Caco-2 (cell line): Measurements from ENCODE around the gene C1QC. TPM values are rescaled to one million over a fixed set of nuclear protein-coding genes. Genes with fewer than 3 reads are reported as not detected.

Experiments
- BruUV-seq: library from RNA; stranded (reverse); fragments of 400-500 nt; replicated peaks from 2 replicates; lab custom pipeline; 2021; lab: Mats Ljungman, UMichigan
- CTCF ChIA-PET: fragments of 300-600 bp; sonication (Branson Sonifier 250); formaldehyde crosslinking; loops from one replicate; lab custom pipeline; 2022; ENCODE audit warnings: antibody characterized with exemption; lab: Charles Lee
- POLR2A ChIA-PET: fragments of 300-600 bp; sonication (Branson Sonifier 250); formaldehyde crosslinking; loops from one replicate; lab custom pipeline; 2022; ENCODE audit warnings: antibody characterized with exemption; lab: Charles Lee
- DNase-seq, 2 experiments: peaks; one replicate each; pipeline versions ENCODE4 v3.0.0 to v3.0.0-alpha.2; 2020 to 2022
- H3K27me3 ChIP-seq: replicated peaks from 2 replicates; pipeline ENCODE4 v1.6.0; 2011; ENCODE audit warnings: low read length; ENCODE audit not compliant: control insufficient read depth, insufficient read depth
- H3K36me3 ChIP-seq: 2 replicates; pipeline ENCODE4 v1.5.1; 2011; ENCODE audit warnings: low read length; ENCODE audit not compliant: control insufficient read depth, insufficient read depth
- H3K4me1 ChIP-seq: fragments of 250-450 bp; sonication (Bioruptor Pico); 2 replicates; pipeline ENCODE4 v1.5.1; 2020; ENCODE audit warnings: mild to moderate bottlenecking
- H3K4me3 ChIP-seq: 2 replicates; pipeline ENCODE4 v1.5.1; 2011; ENCODE audit warnings: low read depth, mild to moderate bottlenecking, control low read depth, low read length
- H3K9me3 ChIP-seq: fragments of 250-450 bp; sonication (Bioruptor Pico); 2 replicates; pipeline ENCODE4 v1.5.1; 2020; ENCODE audit warnings: mild to moderate bottlenecking, moderate library complexity
- H3K27ac Mint-ChIP-seq: one replicate; pipeline ENCODE4 v1.8.0; 2022; ENCODE audit warnings: mixed read lengths; ENCODE audit not compliant: unreplicated experiment
- H3K27me3 Mint-ChIP-seq: one replicate; pipeline ENCODE4 v1.8.0; 2022; ENCODE audit warnings: mixed read lengths; ENCODE audit not compliant: insufficient read depth, unreplicated experiment
- H3K36me3 Mint-ChIP-seq: one replicate; pipeline ENCODE4 v1.8.0; 2022; ENCODE audit warnings: mild to moderate bottlenecking, mixed read lengths; ENCODE audit not compliant: insufficient read depth, unreplicated experiment
- H3K4me1 Mint-ChIP-seq: one replicate; pipeline ENCODE4 v1.8.0; 2022; ENCODE audit warnings: low read depth, mixed read lengths; ENCODE audit not compliant: unreplicated experiment
- H3K4me3 Mint-ChIP-seq: one replicate; pipeline ENCODE4 v1.8.0; 2022; ENCODE audit warnings: mild to moderate bottlenecking, moderate library complexity, mixed read lengths; ENCODE audit not compliant: unreplicated experiment
- H3K9me3 Mint-ChIP-seq: one replicate; pipeline ENCODE4 v1.8.0; 2022; ENCODE audit warnings: mixed read lengths; ENCODE audit not compliant: unreplicated experiment
- intact Hi-C: fragments of 100-400 bp; cut with micrococcal nuclease; formaldehyde crosslinking; loops from one replicate; pipeline ENCODE4 v1.10.0; 2022; ENCODE audit not compliant: unreplicated experiment
- total RNA-seq: library from RNA; stranded (reverse); gene quantifications from 2 replicates; pipeline ENCODE4 v1.2.3, GENCODE V29; 2022
- TF ChIP-seq, protein P1 (sequence below), 2 experiments: fragments of 200-600 bp in 1 of 2; IDR thresholded peaks; 1 replicate in 1 of 2; 2 replicates in 1 of 2; pipeline versions ENCODE4 v1.5.1 to v1.8.0; 2011 to 2022; ENCODE audit warnings: antibody characterized with exemption in 1 of 2, control low read depth in 1 of 2, inconsistent platforms in 1 of 2, low read depth in 1 of 2, low read length in 1 of 2, mild to moderate bottlenecking in 1 of 2, moderate library complexity in 1 of 2; ENCODE audit not compliant: insufficient read depth in 1 of 2, severe bottlenecking in 1 of 2, unreplicated experiment in 1 of 2

The C1QC gene
- total RNA-seq, 1 experiment from 2014 or later, result not detected

- Mint-ChIP-seq H3K4me1 (no peaks in the 10 kb centered on the region), H3K4me3 (no peak overlapping the region), H3K9me3 (no peaks in the 10 kb centered on the region), H3K36me3 (no peaks in the 10 kb centered on the region), H3K27ac (no peak overlapping the region), H3K27me3 (peaks cover 5% of the 10 kb centered on the region)
- no peaks in the 10 kb centered on the region; the same call in 1 of the 2 replicates for H3K27me3 ChIP-seq
- BruUV-seq, result no TSS peak
- TF ChIP-seq, protein P1, sequence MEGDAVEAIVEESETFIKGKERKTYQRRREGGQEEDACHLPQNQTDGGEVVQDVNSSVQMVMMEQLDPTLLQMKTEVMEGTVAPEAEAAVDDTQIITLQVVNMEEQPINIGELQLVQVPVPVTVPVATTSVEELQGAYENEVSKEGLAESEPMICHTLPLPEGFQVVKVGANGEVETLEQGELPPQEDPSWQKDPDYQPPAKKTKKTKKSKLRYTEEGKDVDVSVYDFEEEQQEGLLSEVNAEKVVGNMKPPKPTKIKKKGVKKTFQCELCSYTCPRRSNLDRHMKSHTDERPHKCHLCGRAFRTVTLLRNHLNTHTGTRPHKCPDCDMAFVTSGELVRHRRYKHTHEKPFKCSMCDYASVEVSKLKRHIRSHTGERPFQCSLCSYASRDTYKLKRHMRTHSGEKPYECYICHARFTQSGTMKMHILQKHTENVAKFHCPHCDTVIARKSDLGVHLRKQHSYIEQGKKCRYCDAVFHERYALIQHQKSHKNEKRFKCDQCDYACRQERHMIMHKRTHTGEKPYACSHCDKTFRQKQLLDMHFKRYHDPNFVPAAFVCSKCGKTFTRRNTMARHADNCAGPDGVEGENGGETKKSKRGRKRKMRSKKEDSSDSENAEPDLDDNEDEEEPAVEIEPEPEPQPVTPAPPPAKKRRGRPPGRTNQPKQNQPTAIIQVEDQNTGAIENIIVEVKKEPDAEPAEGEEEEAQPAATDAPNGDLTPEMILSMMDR (IDR thresholded peaks at IDR 0.05; ENCODE audit: insufficient read depth in 1 of 2, low read depth in 1 of 2, low read length in 1 of 2, severe bottlenecking in 1 of 2, unreplicated experiment in 1 of 2), result no peak
- no peaks in the 10 kb centered on the region for H3K4me1 ChIP-seq
- intact Hi-C loops, result no loop called here
- no peak overlapping the region for H3K4me3 ChIP-seq
- no peaks in the 10 kb centered on the region for H3K36me3 ChIP-seq
- CTCF ChIA-PET, result no interaction called here
- no peaks in the 10 kb centered on the region for H3K9me3 ChIP-seq
- POLR2A ChIA-PET, result no interaction called here
- peak in 1 of 2 experiments; percentile 47 for DNase-seq
Observed at GRCh38 chr1:22625262-22625925, 18.0 kb upstream of the C1QC start.

GRCh38 chr1:22626237-22627157 lies 16.9 kb upstream of the C1QC start:
- H3K36me3 Mint-ChIP-seq, result no peaks in the 10 kb centered on the region
- no peak overlapping the region for H3K4me3 Mint-ChIP-seq
- no peaks in the 10 kb centered on the region for H3K9me3 Mint-ChIP-seq
- Histone ChIP-seq H3K27me3 (no peaks in the 10 kb centered on the region; the same call in 1 of the 2 replicates), H3K4me3 (no peak overlapping the region), H3K36me3 (no peaks in the 10 kb centered on the region), H3K9me3 (no peaks in the 10 kb centered on the region), H3K4me1 (no peaks in the 10 kb centered on the region)
- CTCF ChIA-PET, result no interaction called here
- no peak for DNase-seq
- H3K27me3 Mint-ChIP-seq, result peaks cover 5% of the 10 kb centered on the region
- no TSS peak for BruUV-seq
- POLR2A ChIA-PET, result no interaction called here
- intact Hi-C loops, result no loop called here
- H3K4me1 Mint-ChIP-seq, result no peaks in the 10 kb centered on the region
- TF ChIP-seq, protein P1 (IDR thresholded peaks at IDR 0.05; ENCODE audit: insufficient read depth in 1 of 2, low read depth in 1 of 2, low read length in 1 of 2, severe bottlenecking in 1 of 2, unreplicated experiment in 1 of 2), result no peak
- no peak overlapping the region for H3K27ac Mint-ChIP-seq

- no peaks in the 10 kb centered on the region for H3K36me3 Mint-ChIP-seq
- intact Hi-C loops, result no loop called here
- peaks cover 5% of the 10 kb centered on the region for H3K27me3 Mint-ChIP-seq
- H3K9me3 ChIP-seq, result no peaks in the 10 kb centered on the region
- BruUV-seq, result no TSS peak
- no peak overlapping the region for H3K4me3 ChIP-seq
- POLR2A ChIA-PET, result no interaction called here
- H3K36me3 ChIP-seq, result no peaks in the 10 kb centered on the region
- H3K9me3 Mint-ChIP-seq, result no peaks in the 10 kb centered on the region
- H3K4me1 ChIP-seq, result no peaks in the 10 kb centered on the region
- H3K27me3 ChIP-seq, result no peaks in the 10 kb centered on the region; the same call in 1 of the 2 replicates
- CTCF ChIA-PET, result no interaction called here
- no peak for DNase-seq
- no peak overlapping the region for H3K4me3 Mint-ChIP-seq
- TF ChIP-seq, protein P1 (IDR thresholded peaks at IDR 0.05; ENCODE audit: insufficient read depth in 1 of 2, low read depth in 1 of 2, low read length in 1 of 2, severe bottlenecking in 1 of 2, unreplicated experiment in 1 of 2), result no peak
- H3K4me1 Mint-ChIP-seq, result no peaks in the 10 kb centered on the region
- H3K27ac Mint-ChIP-seq, result no peak overlapping the region
Observed at GRCh38 chr1:22627331-22627730, 16.1 kb upstream of the C1QC start.
